Activated CD8-positive, alpha-beta T cell treated with anti-CD3 and anti-CD28 coated beads for 36 hours (primary cell): ENCODE measurements around the gene CDH23. TPM values are rescaled to one million over a fixed set of nuclear protein-coding genes. Genes with fewer than 3 reads are reported as not detected.

ENCODE experiments used
- ATAC-seq: fragments of 200-7000 bp; cut with Tn5 transposase; one replicate; pipeline ENCODE4 v1.10.0; 2021; ENCODE audit warnings: mild to moderate bottlenecking, moderate library complexity
- CTCF ChIA-PET: fragments of 350-600 bp; sonication (Branson Sonifier 250); formaldehyde crosslinking; loops from one replicate; lab custom pipeline; 2021; ENCODE audit warnings: antibody characterized with exemption; lab: Charles Lee
- POLR2A ChIA-PET: fragments of 350-600 bp; sonication (Branson Sonifier 250); formaldehyde crosslinking; loops from one replicate; lab custom pipeline; 2021; ENCODE audit warnings: antibody characterized with exemption; lab: Charles Lee
- DNase-seq: peaks from one replicate; pipeline ENCODE4 v3.0.0-alpha.2; 2020
- H3K27ac Mint-ChIP-seq: one replicate; pipeline ENCODE4 v1.8.0; 2021; ENCODE audit warnings: mild to moderate bottlenecking, mixed read lengths
- H3K27me3 Mint-ChIP-seq: one replicate; pipeline ENCODE4 v1.8.0; 2021; ENCODE audit warnings: mixed read lengths
- H3K36me3 Mint-ChIP-seq: one replicate; pipeline ENCODE4 v1.8.0; 2021; ENCODE audit warnings: low read depth, mixed read lengths
- H3K4me1 Mint-ChIP-seq: one replicate; pipeline ENCODE4 v1.8.0; 2021; ENCODE audit warnings: low read depth, mixed read lengths
- H3K4me3 Mint-ChIP-seq: one replicate; pipeline ENCODE4 v1.8.0; 2021; ENCODE audit warnings: mild to moderate bottlenecking, moderate library complexity, mixed read lengths
- H3K9me3 Mint-ChIP-seq: one replicate; pipeline ENCODE4 v1.8.0; 2021; ENCODE audit warnings: mixed read lengths
- CTCF ChIP-seq: fragments of 200-600 bp; IDR thresholded peaks from one replicate; pipeline ENCODE4 v1.8.0; 2022; ENCODE audit warnings: antibody characterized with exemption, mild to moderate bottlenecking
- intact Hi-C: fragments of 100-400 bp; cut with micrococcal nuclease; formaldehyde crosslinking; loops from one replicate; pipeline ENCODE4 v1.10.0; 2022
- total RNA-seq, 2 experiments: library from RNA; stranded (reverse); gene quantifications; one replicate each; pipeline ENCODE4 v1.2.3, GENCODE V29; 2021

The CDH23 gene
- total RNA-seq, 2 experiments from 2014 or later, result 2.4 to 2.7 TPM

- POLR2A ChIA-PET, result interaction anchor here (0.6 kb wide), 1 partner anchor 22 kb away, joined by 3 read pairs; no protein-coding TSS in a partner anchor
- peaks cover 8% of the 10 kb centered on the region for H3K4me1 Mint-ChIP-seq
- intact Hi-C loops, result no loop called here
- no peak for ATAC-seq
- DNase-seq, result no peak
- H3K27me3 Mint-ChIP-seq, result no peaks in the 10 kb centered on the region
- no peak overlapping the region for H3K4me3 Mint-ChIP-seq
- no peak overlapping the region for H3K27ac Mint-ChIP-seq
- CTCF ChIA-PET, result interaction anchor here (0.8 kb wide), 1 partner anchor 14 kb away, joined by 3 read pairs; no protein-coding TSS in a partner anchor
- H3K36me3 Mint-ChIP-seq, result no peaks in the 10 kb centered on the region
- no peak for TF ChIP-seq CTCF
- H3K9me3 Mint-ChIP-seq, result no peaks in the 10 kb centered on the region
These were observed 141.0 kb downstream of the CDH23 start for GRCh38 chr10:71537681-71538080.

GRCh38 chr10:71538608-71539260 lies 142.0 kb downstream of the CDH23 start:
- H3K27ac Mint-ChIP-seq, result no peak overlapping the region
- POLR2A ChIA-PET, result no interaction called here
- no peak for TF ChIP-seq CTCF
- no peak for DNase-seq
- ATAC-seq, result no peak
- CTCF ChIA-PET, result interaction anchor here (0.6 kb wide), 1 partner anchor 220 kb away, joined by 3 read pairs; no protein-coding TSS in a partner anchor
- H3K9me3 Mint-ChIP-seq, result no peaks in the 10 kb centered on the region
- no peaks in the 10 kb centered on the region for H3K36me3 Mint-ChIP-seq
- intact Hi-C loops, result no loop called here
- no peaks in the 10 kb centered on the region for H3K27me3 Mint-ChIP-seq
- no peak overlapping the region for H3K4me3 Mint-ChIP-seq
- peaks cover 6% of the 10 kb centered on the region for H3K4me1 Mint-ChIP-seq

GRCh38 chr10:71539442-71540118 lies 142.9 kb downstream of the CDH23 start:
- peaks cover 6% of the 10 kb centered on the region for H3K4me1 Mint-ChIP-seq
- no peak overlapping the region for H3K27ac Mint-ChIP-seq
- intact Hi-C loops, result no loop called here
- no peak overlapping the region for H3K4me3 Mint-ChIP-seq
- H3K36me3 Mint-ChIP-seq, result no peaks in the 10 kb centered on the region
- ChIA-PET POLR2A (no interaction called here), CTCF (interaction anchor here (0.6 kb wide), 1 partner anchor 221 kb away, joined by 3 read pairs; no protein-coding TSS in a partner anchor)
- H3K27me3 Mint-ChIP-seq, result no peaks in the 10 kb centered on the region
- ATAC-seq (no peak), DNase-seq (no peak)
- no peak for TF ChIP-seq CTCF
- no peaks in the 10 kb centered on the region for H3K9me3 Mint-ChIP-seq

- no peaks in the 10 kb centered on the region for H3K9me3 Mint-ChIP-seq
- H3K4me1 Mint-ChIP-seq, result no peaks in the 10 kb centered on the region
- CTCF ChIA-PET, result interaction anchor here (1.3 to 1.8 kb wide), 2 partner anchors 28 to 66 kb away, joined by 3 to 6 read pairs; no protein-coding TSS in a partner anchor
- TF ChIP-seq CTCF, result no peak
- no peaks in the 10 kb centered on the region for H3K27me3 Mint-ChIP-seq
- DNase-seq, result no peak
- POLR2A ChIA-PET, result no interaction called here
- H3K4me3 Mint-ChIP-seq, result no peak overlapping the region
- H3K27ac Mint-ChIP-seq, result no peak overlapping the region
- intact Hi-C loops, result no loop called here
- H3K36me3 Mint-ChIP-seq, result no peaks in the 10 kb centered on the region
- ATAC-seq, result no peak
These were observed 145.8 kb downstream of the CDH23 start for GRCh38 chr10:71542478-71542877.
